Right renal cortex interstitium (tissue), 3 donors: Measurements from ENCODE around the gene HBM. TPM values are rescaled to one million over a fixed set of nuclear protein-coding genes. Genes with fewer than 3 reads are reported as not detected.
"Not testable (repeated sequence)": the region's sequence is repeated elsewhere in the genome, so short reads cannot be mapped to it uniquely, and the experiment has no call there.

Source experiments
- DNase-seq, 3 donors: peaks; one replicate each; pipeline ENCODE4 v3.0.0-alpha.2; 2013; ENCODE audit warnings: low read depth in 3 of 3, low spot score in 2 of 3
- polyA plus RNA-seq, 3 donors: library from polyadenylated mRNA; unstranded; fragments of 120-200 nt; gene quantifications; one replicate each; pipeline ENCODE4 v1.2.1, GENCODE V29; 2013; ENCODE audit not compliant: insufficient read length in 3 of 3

The HBM gene
- polyA plus RNA-seq, 3 donors: 1.7 to 4.0 (median 3.5) TPM

GRCh38 chr16:144797-145252 lies 21.0 kb upstream of the HBM start:
- DNase-seq: no peak

- DNase-seq: no peak
These were observed 19.1 kb upstream of the HBM start for GRCh38 chr16:146646-147045.

- no peak for DNase-seq
These were observed 16.6 kb upstream of the HBM start for GRCh38 chr16:149024-149660.

DNA sequence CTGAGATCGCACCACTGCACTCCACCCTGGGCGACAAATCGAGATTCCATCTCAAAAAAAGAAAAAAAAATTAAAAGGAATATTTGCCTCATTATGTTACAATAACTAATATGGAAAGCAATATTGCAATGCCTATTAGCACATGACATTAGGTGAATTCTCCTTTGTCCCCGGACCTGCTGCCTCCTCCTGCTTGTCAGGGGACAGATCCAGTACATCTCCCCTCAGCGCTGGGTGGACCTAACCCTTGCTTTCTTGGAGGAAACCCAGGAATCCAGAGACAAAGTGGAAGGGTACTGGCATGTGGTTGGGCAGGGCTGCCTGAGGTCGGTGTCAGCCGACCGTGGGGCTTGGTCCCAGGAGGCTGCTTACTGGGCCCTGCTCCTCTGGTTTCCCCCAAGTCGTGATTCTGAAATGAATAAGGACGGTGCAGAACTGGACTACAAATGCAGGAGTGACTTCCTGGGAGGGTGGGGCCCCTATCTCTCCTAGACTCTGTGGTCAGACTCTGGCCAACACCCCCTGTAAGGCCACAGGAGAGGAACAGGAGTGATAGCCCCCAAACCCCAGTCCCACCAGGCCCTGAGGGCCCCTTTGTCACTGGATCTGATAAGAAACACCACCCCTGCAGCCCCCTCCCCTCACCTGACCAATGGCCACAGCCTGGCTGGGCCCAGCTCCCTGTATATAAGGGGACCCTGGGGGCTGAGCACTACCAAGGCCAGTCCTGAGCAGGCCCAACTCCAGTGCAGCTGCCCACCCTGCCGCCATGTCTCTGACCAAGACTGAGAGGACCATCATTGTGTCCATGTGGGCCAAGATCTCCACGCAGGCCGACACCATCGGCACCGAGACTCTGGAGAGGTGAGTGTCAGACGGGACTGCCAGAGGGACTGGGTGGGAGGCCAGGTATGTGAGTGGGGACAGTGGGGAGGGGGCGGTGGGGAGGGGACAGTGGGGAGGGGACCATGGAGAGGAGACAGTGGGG lies 13.3 kb upstream of the HBM start, which contains the start of gene HBZ:
TSS of gene HBZ (plus strand) at position 504 of the 988 bp plus-strand sequence. CDS start at position 770, 266 bp downstream.
- DNase-seq: no peak

DNA sequence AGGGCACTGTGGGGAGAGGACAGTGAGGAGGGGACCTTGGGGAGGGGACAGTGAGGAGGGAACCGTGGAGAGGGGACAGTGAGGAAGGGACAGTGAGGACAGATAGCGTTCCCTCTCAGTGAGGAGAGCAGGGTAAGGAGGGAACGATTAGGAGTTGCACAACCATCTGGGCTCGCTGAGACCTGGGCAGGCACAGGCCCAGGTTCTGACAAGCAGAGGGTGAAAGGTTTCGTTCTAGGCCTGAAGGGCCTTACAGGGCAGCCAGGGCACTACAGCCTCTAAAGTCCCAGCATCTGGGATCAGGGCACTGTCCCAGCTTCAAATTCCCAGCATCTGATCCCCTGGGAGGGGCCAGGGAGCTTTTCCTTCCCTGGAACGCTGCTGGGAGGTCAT lies 12.7 kb upstream of the HBM start:
- not testable (repeated sequence) for DNase-seq

DNA sequence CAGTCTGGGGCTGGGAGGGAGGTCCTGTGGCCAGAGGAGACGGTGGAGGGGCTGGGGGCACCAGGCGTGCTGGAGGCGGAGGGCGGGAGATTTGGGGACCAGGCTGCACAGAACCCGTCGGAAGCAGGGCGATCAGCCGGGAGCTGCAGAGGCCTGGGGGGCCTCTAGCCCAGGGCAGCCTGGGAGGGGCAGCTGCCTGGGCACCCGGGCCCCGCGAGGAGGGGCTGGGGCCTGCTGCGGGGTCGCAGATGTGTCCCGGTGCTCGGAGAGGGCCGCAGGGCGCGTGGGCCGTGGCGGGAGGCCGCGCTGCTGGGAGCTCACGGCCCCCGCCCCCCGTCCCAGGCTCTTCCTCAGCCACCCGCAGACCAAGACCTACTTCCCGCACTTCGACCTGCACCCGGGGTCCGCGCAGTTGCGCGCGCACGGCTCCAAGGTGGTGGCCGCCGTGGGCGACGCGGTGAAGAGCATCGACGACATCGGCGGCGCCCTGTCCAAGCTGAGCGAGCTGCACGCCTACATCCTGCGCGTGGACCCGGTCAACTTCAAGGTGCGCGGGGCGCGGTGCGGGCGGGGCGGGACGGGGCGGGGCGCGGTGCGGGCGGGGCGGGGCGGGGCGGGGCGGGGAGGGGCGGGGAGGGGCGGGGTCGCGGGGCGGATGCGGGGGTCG lies 12.1 kb upstream of the HBM start:
- DNase-seq: not testable (repeated sequence)

DNA sequence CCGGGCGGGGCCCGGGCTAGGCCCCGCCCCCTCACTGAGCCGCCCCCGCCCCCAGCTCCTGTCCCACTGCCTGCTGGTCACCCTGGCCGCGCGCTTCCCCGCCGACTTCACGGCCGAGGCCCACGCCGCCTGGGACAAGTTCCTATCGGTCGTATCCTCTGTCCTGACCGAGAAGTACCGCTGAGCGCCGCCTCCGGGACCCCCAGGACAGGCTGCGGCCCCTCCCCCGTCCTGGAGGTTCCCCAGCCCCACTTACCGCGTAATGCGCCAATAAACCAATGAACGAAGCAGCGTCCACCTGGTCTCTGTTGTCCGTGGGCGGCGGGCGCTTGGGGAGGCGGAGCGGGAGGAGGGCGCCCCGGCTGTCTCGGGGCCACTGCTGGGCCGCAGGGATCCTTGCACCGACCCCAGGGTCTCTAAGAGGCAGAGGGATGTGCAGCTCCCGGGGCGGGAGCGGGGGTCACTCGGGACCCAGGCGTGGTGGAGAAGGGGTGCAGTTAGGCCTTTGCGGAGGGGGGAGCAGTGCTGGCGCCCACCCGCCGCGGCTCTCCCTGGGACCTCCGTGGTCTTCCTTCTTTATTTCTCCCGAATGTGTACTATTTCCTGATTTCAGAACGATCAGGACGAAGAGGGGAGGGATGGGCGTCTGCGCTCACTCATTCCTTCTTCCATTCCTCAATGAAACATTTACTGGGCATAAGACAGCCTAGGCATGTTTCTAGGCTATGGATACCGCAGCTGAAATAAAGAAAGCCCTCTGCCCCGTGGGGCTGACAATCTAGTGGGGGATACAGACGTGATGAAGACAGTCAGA lies 11.4 kb upstream of the HBM start:
- no peak for DNase-seq

GRCh38 chr16:155031-155398 lies 10.8 kb upstream of the HBM start:
- DNase-seq: no peak

- no peak for DNase-seq
These were observed 6.5 kb upstream of the HBM start for GRCh38 chr16:159136-159849.

- not testable (repeated sequence) for DNase-seq
These were observed 5.5 kb upstream of the HBM start for GRCh38 chr16:160242-160641.

GRCh38 chr16:160691-161190 lies 5.0 kb upstream of the HBM start:
- no peak for DNase-seq

DNA sequence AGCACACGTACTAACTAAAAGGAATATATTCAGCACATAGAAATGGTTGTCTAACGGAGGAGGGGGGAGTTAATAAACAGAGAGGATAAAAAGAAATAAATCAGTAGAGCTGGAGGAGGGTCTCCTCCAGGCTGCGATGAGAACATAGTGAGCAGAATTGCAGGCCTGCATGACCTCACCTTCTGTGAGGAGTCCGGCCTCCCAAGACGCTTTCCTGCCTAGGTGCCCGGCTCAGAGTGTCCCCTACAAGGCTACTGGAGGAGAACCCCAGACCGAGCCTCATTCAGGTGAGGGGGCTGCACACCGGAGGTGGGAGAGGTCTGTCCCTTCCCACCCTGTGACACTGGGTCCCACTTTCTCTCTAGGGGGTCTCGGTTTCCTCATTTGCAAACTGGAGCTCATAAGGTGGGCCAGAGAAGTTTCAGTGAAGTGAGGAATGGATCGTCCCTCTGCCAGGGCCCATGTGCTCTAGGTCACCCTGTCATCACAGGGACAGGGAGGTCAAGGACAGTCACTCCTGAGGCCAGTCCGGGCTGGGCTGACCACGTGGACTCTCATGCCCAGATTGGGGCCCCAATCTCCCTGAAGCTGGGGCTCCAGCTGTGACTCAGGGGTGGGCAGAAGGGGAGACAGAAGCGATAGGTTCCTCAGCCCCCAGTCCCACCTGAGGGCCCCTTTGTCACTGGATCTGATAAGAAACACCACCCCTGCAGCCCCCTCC lies 3.3 kb upstream of the HBM start:
- no peak for DNase-seq

GRCh38 chr16:163139-163538 lies 2.6 kb upstream of the HBM start:
- not testable (repeated sequence) for DNase-seq

GRCh38 chr16:163696-164095 lies 2.1 kb upstream of the HBM start:
- not testable (repeated sequence) for DNase-seq

DNA sequence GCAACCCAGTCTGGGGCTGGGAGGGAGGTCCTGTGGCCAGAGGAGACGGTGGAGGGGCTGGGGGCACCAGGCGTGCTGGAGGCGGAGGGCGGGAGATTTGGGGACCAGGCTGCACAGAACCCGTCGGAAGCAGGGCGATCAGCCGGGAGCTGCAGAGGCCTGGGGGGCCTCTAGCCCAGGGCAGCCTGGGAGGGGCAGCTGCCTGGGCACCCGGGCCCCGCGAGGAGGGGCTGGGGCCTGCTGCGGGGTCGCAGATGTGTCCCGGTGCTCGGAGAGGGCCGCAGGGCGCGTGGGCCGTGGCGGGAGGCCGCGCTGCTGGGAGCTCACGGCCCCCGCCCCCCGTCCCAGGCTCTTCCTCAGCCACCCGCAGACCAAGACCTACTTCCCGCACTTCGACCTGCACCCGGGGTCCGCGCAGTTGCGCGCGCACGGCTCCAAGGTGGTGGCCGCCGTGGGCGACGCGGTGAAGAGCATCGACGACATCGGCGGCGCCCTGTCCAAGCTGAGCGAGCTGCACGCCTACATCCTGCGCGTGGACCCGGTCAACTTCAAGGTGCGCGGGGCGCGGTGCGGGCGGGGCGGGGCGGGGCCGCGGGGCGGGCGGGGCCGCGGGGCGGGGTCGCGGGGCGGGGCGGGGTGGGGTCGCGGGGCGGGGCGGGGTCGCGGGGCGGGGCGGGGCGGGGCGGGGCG lies 1.5 kb upstream of the HBM start:
- DNase-seq: not testable (repeated sequence)

GRCh38 chr16:164827-165538 lies 795 bp upstream of the HBM start:
- no peak for DNase-seq

GRCh38 chr16:166375-167121 lies 770 bp downstream of the HBM start:
- no peak for DNase-seq
